GM19463 (cell line): ENCODE data around the gene CDC42SE2.
"Not testable (repeated sequence)": the region's sequence is repeated elsewhere in the genome, so short reads cannot be mapped to it uniquely, and the experiment has no call there.

ENCODE experiments used
- ATAC-seq: cut with Tn5 transposase; IDR thresholded peaks from one replicate; pipeline ENCODE4 v1.9.1; 2021; ENCODE audit warnings: mild to moderate bottlenecking, moderate library complexity; ENCODE audit not compliant: unreplicated experiment

CDC42SE2 gene

GRCh38 chr5:131386779-131387178, 122.9 kb downstream of the CDC42SE2 start:
- no peak for ATAC-seq

- ATAC-seq = no peak
These were observed 123.4 kb downstream of the CDC42SE2 start for GRCh38 chr5:131387255-131387654.

- peak; percentile 36 for ATAC-seq
These were observed 125.4 kb downstream of the CDC42SE2 start for GRCh38 chr5:131389096-131389868.

GRCh38 chr5:131389869-131390265, 126.0 kb downstream of the CDC42SE2 start:
- ATAC-seq = no peak

GRCh38 chr5:131392466-131393095, 128.7 kb downstream of the CDC42SE2 start:
- no peak for ATAC-seq

- no peak for ATAC-seq
These were observed 129.7 kb downstream of the CDC42SE2 start for GRCh38 chr5:131393498-131393968.

- ATAC-seq = peak; percentile 80
These were observed 130.3 kb downstream of the CDC42SE2 start for GRCh38 chr5:131394128-131394527.

- ATAC-seq = peak; percentile 78
These were observed 132.2 kb downstream of the CDC42SE2 start for GRCh38 chr5:131396015-131396414.

- ATAC-seq = no peak
These were observed 132.9 kb downstream of the CDC42SE2 start for GRCh38 chr5:131396630-131397273.

GRCh38 chr5:131399007-131399406, 135.2 kb downstream of the CDC42SE2 start:
- ATAC-seq = not testable (repeated sequence)

GRCh38 chr5:131400585-131400984, 136.7 kb downstream of the CDC42SE2 start:
- ATAC-seq = no peak

- no peak for ATAC-seq
These were observed 141.8 kb downstream of the CDC42SE2 start for GRCh38 chr5:131405674-131406073.

GRCh38 chr5:131406076-131406475, 142.2 kb downstream of the CDC42SE2 start:
- ATAC-seq = no peak

- no peak for ATAC-seq
These were observed 143.3 kb downstream of the CDC42SE2 start for GRCh38 chr5:131406975-131407638.

- peak; percentile 75 for ATAC-seq
These were observed 150.0 kb downstream of the CDC42SE2 start for GRCh38 chr5:131413605-131414559.

- ATAC-seq = peak; percentile 66
These were observed 152.9 kb downstream of the CDC42SE2 start for GRCh38 chr5:131416729-131417128.

GRCh38 chr5:131417240-131417869, 153.5 kb downstream of the CDC42SE2 start:
- ATAC-seq = peak; percentile 27

GRCh38 chr5:131418846-131419245, 155.0 kb downstream of the CDC42SE2 start:
- ATAC-seq = no peak

GRCh38 chr5:131419877-131420276, 156.0 kb downstream of the CDC42SE2 start:
- ATAC-seq = no peak

GRCh38 chr5:131423056-131423455, 159.2 kb downstream of the CDC42SE2 start:
- no peak for ATAC-seq
